ENCODE measurements around the gene GALNT13. TPM values are rescaled to one million over a fixed set of nuclear protein-coding genes. Genes with fewer than 3 reads are reported as not detected.

The GALNT13 gene
- polyA plus RNA-seq, 1 donor = 2.8 TPM

GRCh38 chr2:154307007-154307406 is 435.3 kb downstream of the GALNT13 start:
- DNase-seq = no peak

- DNase-seq = no peak
Observed at GRCh38 chr2:154324601-154325000, 452.9 kb downstream of the GALNT13 start.

DNA sequence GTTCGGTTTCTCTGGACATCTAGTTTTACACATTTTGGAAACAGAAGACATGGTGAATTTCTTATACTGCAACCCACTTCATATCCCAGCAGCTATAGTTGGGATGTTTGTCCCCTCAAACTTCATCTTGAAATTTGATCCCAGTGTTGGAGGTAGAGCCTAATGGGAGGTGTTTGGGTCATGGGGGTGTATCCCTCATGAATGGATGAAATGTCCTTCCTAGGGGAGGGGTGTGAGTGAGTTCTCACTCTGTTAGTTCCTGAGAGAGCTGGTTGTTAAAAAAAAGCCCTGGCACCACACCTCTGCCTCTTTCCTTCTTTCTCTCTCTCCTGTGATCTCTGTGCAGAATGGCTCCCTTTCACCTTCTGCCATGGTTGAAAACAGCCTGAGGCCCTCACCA is 457.8 kb downstream of the GALNT13 start:
- no peak for DNase-seq

- no peak for DNase-seq
Observed at GRCh38 chr2:154331784-154332183, 460.1 kb downstream of the GALNT13 start.

- DNase-seq = no peak
Observed at GRCh38 chr2:154336201-154336600, 464.5 kb downstream of the GALNT13 start.

DNA sequence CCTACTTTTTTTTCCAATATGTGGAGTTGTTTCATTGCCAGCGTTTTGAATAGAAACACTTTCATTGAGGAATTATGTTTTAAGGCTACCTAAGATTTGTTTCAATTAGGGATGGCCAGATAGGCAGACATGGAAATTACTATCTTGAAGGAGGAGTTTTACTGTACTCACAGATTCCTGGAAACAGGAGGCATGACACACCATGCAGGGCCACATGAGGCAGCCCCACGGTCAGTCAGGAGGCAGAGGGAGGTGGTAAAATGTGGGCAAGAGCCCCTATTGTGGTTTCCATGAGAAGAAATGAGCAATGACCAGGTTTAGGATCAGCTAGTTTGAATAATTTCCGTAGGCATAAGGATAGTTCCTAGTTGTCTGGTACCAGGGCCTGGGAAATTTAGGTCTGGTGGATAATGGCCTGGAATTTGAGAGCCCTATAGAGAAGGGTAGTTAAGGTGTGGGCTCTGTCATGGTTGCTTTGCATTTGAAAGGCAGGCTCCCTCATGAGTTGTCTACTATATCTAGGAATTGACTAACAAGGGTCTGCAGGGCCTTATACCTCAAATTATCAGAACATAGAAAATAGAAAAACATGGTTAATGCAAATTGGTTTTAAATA is 466.7 kb downstream of the GALNT13 start:
- DNase-seq = no peak

GRCh38 chr2:154343282-154343681 is 471.6 kb downstream of the GALNT13 start:
- no peak for DNase-seq

GRCh38 chr2:154350911-154351310 is 479.2 kb downstream of the GALNT13 start:
- DNase-seq = no peak

DNA sequence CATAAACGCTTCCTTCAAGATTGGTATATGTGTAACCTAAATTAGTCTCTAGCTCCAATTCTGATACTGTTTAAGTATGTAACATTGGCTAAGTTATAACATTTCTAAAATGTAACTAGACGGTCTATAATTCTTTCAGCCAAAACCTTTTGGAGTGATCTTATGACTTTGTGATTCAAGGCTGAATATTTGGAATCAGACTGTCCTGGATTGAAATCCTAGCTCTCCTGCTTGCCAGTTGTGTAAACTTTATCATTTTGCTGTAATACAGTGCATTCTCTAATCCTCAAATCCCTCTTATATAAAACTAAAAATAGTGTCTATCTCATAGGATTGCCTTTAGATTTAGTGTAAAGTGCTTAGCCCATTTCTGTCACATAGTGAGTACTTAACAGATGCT is 489.6 kb downstream of the GALNT13 start:
- no peak for DNase-seq

- no peak for DNase-seq
Observed at GRCh38 chr2:154368153-154368552, 496.4 kb downstream of the GALNT13 start.

DNA sequence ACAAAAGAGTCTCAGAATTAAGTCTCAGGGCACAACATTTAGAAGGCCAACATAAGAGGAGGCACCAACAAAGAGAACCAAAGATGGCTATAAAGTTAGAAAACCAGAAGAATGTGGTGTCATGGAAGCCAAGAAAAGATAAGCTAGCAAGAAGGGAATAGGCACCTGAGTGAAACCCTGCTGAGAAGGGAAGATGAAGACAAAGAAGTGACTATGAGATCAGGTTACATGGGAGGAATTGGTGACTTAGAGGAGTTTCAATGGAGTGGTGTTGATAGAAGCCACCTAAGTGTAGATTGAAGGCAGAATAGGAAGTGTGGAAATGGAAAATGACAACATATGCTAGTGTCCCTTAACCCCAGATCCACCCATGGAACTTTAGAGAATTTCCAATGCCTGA is 499.2 kb downstream of the GALNT13 start:
- DNase-seq = no peak

DNA sequence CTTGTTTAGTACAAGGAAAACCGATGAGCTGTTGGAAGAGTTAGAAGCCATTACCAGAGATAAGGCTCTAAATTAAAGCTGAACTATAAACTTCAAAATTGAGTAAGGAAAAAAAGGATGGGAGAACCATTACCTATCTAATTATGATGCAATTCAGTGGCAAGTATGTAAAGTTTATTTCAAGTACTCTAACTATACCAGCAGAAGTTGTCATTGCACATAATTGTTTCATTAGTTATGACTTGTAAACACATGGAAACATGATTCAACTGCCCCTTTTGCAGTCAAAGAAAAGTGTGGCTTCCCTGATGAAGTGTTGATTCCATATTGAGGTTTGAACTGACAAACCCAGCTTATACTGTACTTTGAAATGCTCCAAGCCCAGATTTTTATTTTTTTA is 502.7 kb downstream of the GALNT13 start:
- DNase-seq = no peak

DNA sequence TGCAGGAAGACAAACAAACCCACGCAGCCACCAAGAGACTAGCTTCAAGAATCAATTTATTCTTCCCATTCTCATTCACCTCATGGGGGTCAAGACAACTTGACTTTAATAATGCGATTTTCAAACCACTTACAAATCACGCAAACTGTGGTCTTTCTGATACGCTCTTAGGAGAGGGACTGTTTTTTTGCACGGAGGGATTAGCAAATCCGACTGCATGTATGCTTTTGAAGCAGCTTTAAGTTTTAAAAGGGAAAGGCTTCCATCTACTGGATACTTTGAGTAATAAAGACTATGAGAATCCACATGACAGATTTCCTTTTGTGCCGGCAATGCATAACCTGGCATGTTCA is 503.8 kb downstream of the GALNT13 start:
- DNase-seq = peak; percentile 53

DNA sequence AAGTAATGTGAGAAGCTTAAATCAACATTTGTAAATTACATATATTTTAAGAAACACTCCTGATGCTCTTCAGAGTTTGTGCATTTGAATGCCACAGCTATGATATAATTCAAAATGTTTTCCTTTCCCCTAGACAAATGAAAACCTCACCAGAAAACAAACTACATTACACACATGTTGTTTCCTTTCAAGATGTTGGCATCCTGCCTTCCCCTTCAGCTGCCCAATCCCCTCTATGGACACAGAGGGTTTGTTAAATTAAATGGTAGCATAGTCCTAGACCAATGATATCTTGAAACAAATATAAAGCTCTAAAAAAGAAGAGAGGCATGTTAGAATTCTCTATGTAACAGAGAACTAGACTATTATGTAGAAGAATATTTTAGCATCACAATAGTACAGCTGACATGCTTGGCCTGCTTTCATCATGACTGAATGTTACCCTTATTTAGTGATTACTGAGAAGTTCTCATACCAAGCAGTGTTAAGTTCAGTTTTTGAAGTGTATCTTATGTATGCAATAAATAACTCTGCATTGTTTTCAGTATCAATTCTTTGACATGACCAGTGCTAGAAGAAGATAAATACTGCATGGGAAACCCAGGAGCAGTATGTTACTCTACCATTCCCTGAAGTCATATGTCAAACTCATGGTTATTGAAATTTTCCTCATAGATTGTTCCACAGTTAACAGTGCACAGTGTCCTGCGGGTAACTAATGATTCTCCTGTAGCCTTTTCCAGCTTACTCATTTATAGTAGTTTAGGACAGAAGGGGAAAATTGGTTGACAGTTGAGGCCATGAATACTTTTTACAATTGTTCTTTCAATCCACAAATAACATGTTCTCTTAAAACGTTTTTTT is 510.4 kb downstream of the GALNT13 start:
- no peak for DNase-seq

DNA sequence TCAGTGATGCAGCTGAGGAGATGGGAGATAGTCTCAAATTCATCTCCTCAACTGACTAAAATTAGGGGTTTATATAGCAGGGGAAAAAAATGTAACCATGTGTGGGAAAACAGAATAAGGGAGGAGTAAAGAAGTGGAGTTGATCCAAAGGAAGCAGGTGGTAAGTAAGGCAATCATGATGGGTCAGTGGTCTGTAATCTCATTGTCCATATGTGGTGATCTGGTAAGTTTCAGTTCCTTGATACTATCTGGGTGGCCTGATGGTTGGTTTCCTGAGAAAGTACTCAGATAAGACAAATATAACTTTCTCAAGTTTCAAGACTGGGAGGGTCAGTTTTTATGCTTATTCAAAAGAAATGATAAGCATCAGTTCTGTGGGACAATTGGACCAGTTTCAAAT is 514.5 kb downstream of the GALNT13 start:
- no peak for DNase-seq

- DNase-seq = no peak
Observed at GRCh38 chr2:154391051-154391450, 519.3 kb downstream of the GALNT13 start.

- DNase-seq = no peak
Observed at GRCh38 chr2:154392256-154392655, 520.5 kb downstream of the GALNT13 start.

DNA sequence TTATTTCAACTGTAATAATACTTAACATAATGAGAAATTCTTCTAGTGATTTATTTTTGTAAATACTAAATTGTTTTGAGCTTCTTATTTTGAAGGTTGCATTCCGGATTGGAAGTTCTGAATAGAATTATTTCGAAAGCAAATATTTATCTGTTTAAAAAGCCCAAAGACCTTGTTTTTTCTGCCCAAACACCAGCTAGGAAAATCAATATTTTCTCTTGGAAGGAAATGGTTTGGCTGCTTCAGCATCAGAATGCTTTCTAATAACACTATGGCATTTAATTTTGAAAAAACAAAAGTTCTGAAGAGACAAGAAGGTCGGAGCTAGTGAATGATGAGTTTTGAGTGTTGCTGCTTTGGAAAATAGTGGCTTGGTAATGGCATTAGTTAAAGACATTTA is 522.9 kb downstream of the GALNT13 start:
- DNase-seq = no peak

GRCh38 chr2:154400563-154401290 is 529.0 kb downstream of the GALNT13 start:
- DNase-seq = no peak

DNA sequence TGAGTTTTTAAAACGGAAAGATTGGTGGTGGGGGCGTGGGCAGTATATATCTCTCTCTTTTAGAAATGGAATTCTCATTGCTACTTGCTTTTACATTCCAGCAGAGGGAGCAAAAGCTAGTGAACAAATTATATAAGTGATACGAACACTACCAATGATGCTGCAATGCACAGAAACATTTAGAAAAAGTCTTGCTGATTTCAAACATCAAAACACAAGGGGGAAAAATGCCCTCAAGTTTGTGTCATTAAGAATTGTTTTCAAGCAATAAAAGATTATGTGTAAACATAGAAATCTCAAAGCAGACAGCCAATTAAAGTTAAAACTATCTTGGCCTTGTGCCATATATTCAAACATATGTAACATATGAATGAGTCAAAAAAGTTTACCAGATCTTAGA is 530.5 kb downstream of the GALNT13 start:
- DNase-seq = peak; percentile 13

GRCh38 chr2:154403242-154403790 is 531.6 kb downstream of the GALNT13 start:
- no peak for DNase-seq

DNA sequence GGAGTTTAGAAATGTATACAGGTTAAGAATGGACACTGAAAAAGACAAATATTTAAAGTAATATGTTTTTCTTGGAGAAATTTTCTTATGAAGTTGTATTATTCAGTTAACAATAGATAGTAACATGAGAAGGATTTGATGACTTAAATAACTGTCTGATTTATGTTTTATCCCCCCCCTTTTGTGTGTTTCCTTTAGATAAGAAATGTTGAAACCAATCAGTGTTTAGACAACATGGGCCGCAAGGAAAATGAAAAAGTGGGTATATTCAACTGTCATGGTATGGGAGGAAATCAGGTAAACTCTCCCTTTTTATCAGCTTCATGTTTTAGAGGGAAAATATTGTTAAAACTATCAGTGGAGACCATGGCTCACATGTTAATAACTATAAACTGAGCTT is 537.1 kb downstream of the GALNT13 start:
- DNase-seq = no peak

- no peak for DNase-seq
Observed at GRCh38 chr2:154422251-154422650, 550.5 kb downstream of the GALNT13 start.
